Thyroid gland (tissue), 4 donors: ENCODE results near the gene FLT1.

Experiments used
- POLR2A ChIP-seq, 2 donors: fragments of 450-650 bp; IDR thresholded peaks; one replicate each; pipeline ENCODE4 v1.6.1; 2017; ENCODE audit warnings: antibody characterized with exemption in 2 of 2, mild to moderate bottlenecking in 2 of 2, moderate library complexity in 1 of 2
- TF ChIP-seq, protein P1 (sequence below), 6 experiments: fragments of 200-600 bp in 3 of 6; fragments of 450-650 bp in 3 of 6; sonication (generic) in 3 of 6; IDR thresholded peaks; one replicate each; pipeline ENCODE4 v1.5.1; 2016 to 2019; ENCODE audit warnings: antibody characterized with exemption in 6 of 6, mild to moderate bottlenecking in 2 of 6, inconsistent platforms in 1 of 6, moderate library complexity in 1 of 6

DNA sequence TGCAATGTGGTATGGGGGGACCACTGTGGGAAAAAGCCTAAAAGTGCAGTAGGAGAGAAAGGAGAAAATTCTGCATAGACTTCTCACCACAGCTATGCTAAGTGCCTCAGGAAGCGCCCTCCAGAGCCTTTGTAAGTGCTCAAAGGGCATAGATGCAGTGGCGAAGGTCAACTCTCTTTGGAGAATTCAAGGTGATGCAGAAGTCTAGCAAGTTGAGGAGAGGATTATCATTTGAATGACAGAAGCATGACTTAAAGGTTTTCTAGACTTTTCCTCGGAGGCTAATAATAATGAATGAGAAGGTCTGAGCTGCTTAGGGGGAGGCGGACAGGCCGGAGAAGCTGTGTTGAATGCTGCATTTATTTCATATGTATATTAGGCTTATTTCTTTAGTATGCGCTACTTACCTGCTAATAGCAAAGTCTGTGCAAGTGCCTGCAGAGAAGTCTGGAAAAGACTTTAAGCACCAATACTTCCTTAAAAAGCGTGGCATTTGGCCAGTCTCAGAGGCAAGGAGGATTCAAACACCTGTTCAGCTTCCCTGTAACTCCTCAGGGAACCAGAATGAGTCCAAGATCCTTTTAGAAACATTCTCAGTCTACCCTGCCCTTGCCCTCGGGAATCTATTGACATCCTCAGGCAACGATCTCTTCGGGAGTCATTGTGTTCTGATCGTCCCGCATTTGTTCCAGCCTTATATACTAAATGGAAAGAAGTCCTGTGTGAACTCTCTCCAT, 56.2 kb downstream of the FLT1 start:
- no peak for TF ChIP-seq POLR2A (IDR thresholded peaks at IDR 0.05)
- TF ChIP-seq, protein P1, sequence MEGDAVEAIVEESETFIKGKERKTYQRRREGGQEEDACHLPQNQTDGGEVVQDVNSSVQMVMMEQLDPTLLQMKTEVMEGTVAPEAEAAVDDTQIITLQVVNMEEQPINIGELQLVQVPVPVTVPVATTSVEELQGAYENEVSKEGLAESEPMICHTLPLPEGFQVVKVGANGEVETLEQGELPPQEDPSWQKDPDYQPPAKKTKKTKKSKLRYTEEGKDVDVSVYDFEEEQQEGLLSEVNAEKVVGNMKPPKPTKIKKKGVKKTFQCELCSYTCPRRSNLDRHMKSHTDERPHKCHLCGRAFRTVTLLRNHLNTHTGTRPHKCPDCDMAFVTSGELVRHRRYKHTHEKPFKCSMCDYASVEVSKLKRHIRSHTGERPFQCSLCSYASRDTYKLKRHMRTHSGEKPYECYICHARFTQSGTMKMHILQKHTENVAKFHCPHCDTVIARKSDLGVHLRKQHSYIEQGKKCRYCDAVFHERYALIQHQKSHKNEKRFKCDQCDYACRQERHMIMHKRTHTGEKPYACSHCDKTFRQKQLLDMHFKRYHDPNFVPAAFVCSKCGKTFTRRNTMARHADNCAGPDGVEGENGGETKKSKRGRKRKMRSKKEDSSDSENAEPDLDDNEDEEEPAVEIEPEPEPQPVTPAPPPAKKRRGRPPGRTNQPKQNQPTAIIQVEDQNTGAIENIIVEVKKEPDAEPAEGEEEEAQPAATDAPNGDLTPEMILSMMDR (IDR thresholded peaks at IDR 0.05) = no peak
